ENCODE results near the gene OR2T6.

OR2T6 gene

DNA sequence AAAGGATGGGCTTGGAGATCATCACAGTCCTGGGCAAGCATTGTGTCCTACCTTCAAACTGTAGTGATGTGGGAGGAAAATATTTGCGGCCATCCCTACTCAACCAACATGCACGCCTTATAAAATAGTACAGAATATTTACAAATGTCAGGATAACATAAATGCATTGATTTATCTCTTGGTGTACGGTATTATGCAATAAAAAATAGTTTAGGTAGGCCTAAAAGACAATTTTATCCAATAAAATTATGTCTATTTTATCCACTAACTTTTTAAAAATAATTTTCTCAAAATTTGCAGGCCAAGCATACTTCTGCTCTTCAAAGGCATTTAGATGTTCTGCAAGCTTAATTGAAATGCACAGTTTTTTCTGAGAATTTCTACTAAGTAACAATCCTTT, 27.2 kb downstream of the OR2T6 start, which contains the start of gene OR2T1:
OR2T1 (plus strand) TSS at position 301 of the 400 bp plus-strand sequence. CDS start 3,100 bp downstream, outside the sequence.
- no peaks in the 10 kb centered on the region for H3K4me1 ChIP-seq (ENCODE audit: low read length)
- H3K4me3 ChIP-seq (ENCODE audit: low read length): no peak within 1 kb of the TSS
- H3K36me3 ChIP-seq (replicated peaks; ENCODE audit: low read depth, low read length): no peaks in the 10 kb centered on the region
- H2AFZ ChIP-seq (ENCODE audit: low read depth, low read length): no peak within 1 kb of the TSS
- H3K27ac ChIP-seq (ENCODE audit: low read length): no peak within 1 kb of the TSS
- peaks cover 7% of the 10 kb centered on the region; the same call in 1 of the 2 replicates for H3K27me3 ChIP-seq (ENCODE audit: low read depth, low read length)
- no peaks in the 10 kb centered on the region for H3K9me3 ChIP-seq (ENCODE audit: insufficient read depth, low read length)
- H3K9ac ChIP-seq (ENCODE audit: low read length): no peak within 1 kb of the TSS
- no peaks in the 10 kb centered on the region for H4K20me1 ChIP-seq (ENCODE audit: insufficient read depth, low read length)
- no peak within 1 kb of the TSS for H3K4me2 ChIP-seq (ENCODE audit: low read length)
- TF ChIP-seq EZH2phosphoT487 (IDR thresholded peaks at IDR 0.05; ENCODE audit: low read depth): no peak
- TF ChIP-seq, protein P1, sequence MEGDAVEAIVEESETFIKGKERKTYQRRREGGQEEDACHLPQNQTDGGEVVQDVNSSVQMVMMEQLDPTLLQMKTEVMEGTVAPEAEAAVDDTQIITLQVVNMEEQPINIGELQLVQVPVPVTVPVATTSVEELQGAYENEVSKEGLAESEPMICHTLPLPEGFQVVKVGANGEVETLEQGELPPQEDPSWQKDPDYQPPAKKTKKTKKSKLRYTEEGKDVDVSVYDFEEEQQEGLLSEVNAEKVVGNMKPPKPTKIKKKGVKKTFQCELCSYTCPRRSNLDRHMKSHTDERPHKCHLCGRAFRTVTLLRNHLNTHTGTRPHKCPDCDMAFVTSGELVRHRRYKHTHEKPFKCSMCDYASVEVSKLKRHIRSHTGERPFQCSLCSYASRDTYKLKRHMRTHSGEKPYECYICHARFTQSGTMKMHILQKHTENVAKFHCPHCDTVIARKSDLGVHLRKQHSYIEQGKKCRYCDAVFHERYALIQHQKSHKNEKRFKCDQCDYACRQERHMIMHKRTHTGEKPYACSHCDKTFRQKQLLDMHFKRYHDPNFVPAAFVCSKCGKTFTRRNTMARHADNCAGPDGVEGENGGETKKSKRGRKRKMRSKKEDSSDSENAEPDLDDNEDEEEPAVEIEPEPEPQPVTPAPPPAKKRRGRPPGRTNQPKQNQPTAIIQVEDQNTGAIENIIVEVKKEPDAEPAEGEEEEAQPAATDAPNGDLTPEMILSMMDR (IDR thresholded peaks at IDR 0.05; ENCODE audit: low read depth, low read length): no peak
- no peaks in the 10 kb centered on the region for H3K79me2 ChIP-seq (ENCODE audit: low read length)

DNA sequence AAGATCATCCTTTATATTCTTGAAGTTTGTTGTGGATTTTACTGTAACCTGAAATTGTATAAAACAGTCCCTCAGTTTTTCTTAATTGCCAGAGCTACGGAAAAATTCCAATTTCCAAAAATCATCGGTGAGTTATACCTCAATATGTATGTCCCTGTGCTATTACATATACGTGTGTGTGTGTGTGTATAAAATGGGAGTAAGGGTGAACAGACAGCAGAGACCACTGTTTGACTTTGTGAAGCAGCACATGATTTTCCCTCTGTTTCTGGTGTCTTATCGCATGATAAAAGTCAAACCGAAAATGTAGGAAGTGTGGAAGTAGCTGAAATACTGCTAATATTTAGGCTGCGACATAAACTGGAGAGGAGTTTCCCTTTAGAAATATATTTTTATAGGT, 28.5 kb downstream of the OR2T6 start:
- no peak overlapping the region for H3K9ac ChIP-seq (ENCODE audit: low read length)
- no peak for TF ChIP-seq EZH2phosphoT487 (IDR thresholded peaks at IDR 0.05; ENCODE audit: low read depth)
- TF ChIP-seq, protein P1 (IDR thresholded peaks at IDR 0.05; ENCODE audit: low read depth, low read length): peak; percentile 58
- H3K9me3 ChIP-seq (ENCODE audit: insufficient read depth, low read length): 0 out of 2 replicates have a peak, but pooled peaks cover 2% of the 10 kb centered on the region
- H3K4me1 ChIP-seq (ENCODE audit: low read length): no peaks in the 10 kb centered on the region
- H2AFZ ChIP-seq (ENCODE audit: low read depth, low read length): no peak overlapping the region
- H3K36me3 ChIP-seq (replicated peaks; ENCODE audit: low read depth, low read length): no peaks in the 10 kb centered on the region
- no peak overlapping the region for H3K27ac ChIP-seq (ENCODE audit: low read length)
- no peaks in the 10 kb centered on the region for H4K20me1 ChIP-seq (ENCODE audit: insufficient read depth, low read length)
- no peak overlapping the region for H3K4me3 ChIP-seq (ENCODE audit: low read length)
- no peak overlapping the region for H3K4me2 ChIP-seq (ENCODE audit: low read length)
- no peaks in the 10 kb centered on the region for H3K79me2 ChIP-seq (ENCODE audit: low read length)
- H3K27me3 ChIP-seq (ENCODE audit: low read depth, low read length): peaks cover 7% of the 10 kb centered on the region; the same call in 1 of the 2 replicates

DNA sequence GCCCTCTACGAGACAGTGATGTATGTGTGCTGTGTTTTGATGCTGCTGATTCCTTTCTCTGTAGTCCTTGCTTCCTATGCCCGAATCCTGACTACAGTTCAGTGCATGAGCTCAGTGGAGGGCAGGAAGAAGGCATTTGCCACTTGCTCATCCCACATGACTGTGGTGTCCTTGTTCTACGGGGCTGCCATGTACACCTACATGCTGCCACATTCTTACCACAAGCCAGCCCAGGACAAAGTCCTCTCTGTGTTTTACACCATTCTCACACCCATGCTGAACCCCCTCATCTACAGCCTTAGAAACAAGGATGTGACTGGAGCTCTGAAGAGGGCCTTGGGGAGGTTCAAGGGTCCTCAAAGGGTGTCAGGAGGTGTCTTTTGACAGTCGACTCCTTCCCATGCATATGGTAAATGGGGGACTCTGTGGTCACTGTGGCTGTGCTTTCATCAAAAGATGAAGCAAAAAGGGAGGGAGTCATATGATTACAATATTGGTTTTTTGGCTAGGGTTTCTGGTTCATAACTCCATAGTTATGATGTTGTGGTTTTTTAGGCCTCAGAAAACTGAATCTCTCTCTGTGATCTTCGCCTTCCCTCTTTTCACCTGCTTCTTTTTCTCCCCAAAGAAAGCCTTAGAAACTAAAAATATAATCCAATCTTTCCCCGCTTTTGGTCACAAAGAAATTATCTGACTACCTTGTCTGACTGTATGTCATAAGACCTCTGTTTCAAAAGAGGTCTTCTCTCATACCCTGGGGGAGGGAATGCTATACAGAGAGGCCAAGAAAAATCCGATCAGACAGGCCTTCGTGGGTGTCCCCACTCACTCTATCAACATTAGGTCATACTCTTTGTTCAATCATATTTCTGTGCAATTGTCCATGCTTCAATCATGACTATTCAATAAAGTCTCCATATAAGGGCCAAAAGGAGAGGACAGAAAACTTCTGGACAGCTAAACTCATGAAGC, 31.5 kb downstream of the OR2T6 start:
- Histone ChIP-seq H3K4me2 (ENCODE audit: low read length) (no peak overlapping the region), H3K36me3 (replicated peaks; ENCODE audit: low read depth, low read length) (no peaks in the 10 kb centered on the region), H3K9me3 (ENCODE audit: insufficient read depth, low read length) (0 out of 2 replicates have a peak, but pooled peaks cover 5% of the 10 kb centered on the region), H3K79me2 (ENCODE audit: low read length) (no peaks in the 10 kb centered on the region), H3K9ac (ENCODE audit: low read length) (no peak overlapping the region), H3K27me3 (ENCODE audit: low read depth, low read length) (no peaks in the 10 kb centered on the region), H4K20me1 (ENCODE audit: insufficient read depth, low read length) (no peaks in the 10 kb centered on the region), H2AFZ (ENCODE audit: low read depth, low read length) (no peak overlapping the region), H3K4me1 (ENCODE audit: low read length) (no peaks in the 10 kb centered on the region), H3K4me3 (ENCODE audit: low read length) (no peak overlapping the region), H3K27ac (ENCODE audit: low read length) (no peak overlapping the region)
- TF ChIP-seq EZH2phosphoT487 (IDR thresholded peaks at IDR 0.05; ENCODE audit: low read depth): no peak
- TF ChIP-seq, protein P1 (IDR thresholded peaks at IDR 0.05; ENCODE audit: low read depth, low read length): no peak

DNA sequence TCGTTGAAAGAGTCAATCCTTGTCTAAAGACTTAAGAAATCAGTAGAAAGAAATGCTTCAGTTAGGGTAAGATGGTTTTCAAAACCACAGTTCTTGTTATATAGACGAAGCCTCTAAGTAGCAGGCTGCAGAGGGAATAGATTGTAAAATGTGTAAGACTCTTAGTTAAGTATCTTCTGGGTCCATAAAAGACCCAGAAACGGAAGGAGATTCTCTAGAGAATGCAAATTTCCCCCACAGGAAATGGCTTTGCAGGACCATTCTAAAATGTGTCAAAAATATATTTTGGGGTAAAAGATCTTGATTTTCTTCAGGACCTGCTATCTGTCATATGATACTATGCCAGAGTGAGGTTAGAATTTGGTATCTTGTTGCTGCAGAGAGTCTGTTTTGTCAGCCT, 40.7 kb downstream of the OR2T6 start:
- Histone ChIP-seq H3K9ac (ENCODE audit: low read length) (no peak overlapping the region), H3K27me3 (ENCODE audit: low read depth, low read length) (no peaks in the 10 kb centered on the region), H2AFZ (ENCODE audit: low read depth, low read length) (no peak overlapping the region), H3K4me1 (ENCODE audit: low read length) (no peaks in the 10 kb centered on the region), H3K9me3 (ENCODE audit: insufficient read depth, low read length) (peaks cover 10% of the 10 kb centered on the region; the same call in 1 of the 2 replicates), H3K79me2 (ENCODE audit: low read length) (no peaks in the 10 kb centered on the region), H3K4me2 (ENCODE audit: low read length) (no peak overlapping the region), H3K36me3 (replicated peaks; ENCODE audit: low read depth, low read length) (peaks cover 2% of the 10 kb centered on the region), H3K27ac (ENCODE audit: low read length) (no peak overlapping the region), H4K20me1 (ENCODE audit: insufficient read depth, low read length) (no peaks in the 10 kb centered on the region), H3K4me3 (ENCODE audit: low read length) (no peak overlapping the region)
- TF ChIP-seq EZH2phosphoT487 (IDR thresholded peaks at IDR 0.05; ENCODE audit: low read depth): no peak
- TF ChIP-seq, protein P1 (IDR thresholded peaks at IDR 0.05; ENCODE audit: low read depth, low read length): no peak

Data from OCI-LY3 (cell line).